Endodermal cell (in vitro differentiated cells): ENCODE results near the gene JARID2. TPM values are rescaled to one million over a fixed set of nuclear protein-coding genes. Genes with fewer than 3 reads are reported as not detected.
"Not testable (repeated sequence)": the region's sequence is repeated elsewhere in the genome, so short reads cannot be mapped to it uniquely, and the experiment has no call there.

Source experiments
- DNase-seq: peaks from one replicate; pipeline ENCODE4 v3.0.0-alpha.2; 2017
- H3K27ac ChIP-seq: 2 replicates; pipeline ENCODE4 v1.5.1; 2013; ENCODE audit warnings: mild to moderate bottlenecking, low read depth, low read length, moderate library complexity
- H3K27me3 ChIP-seq: 2 replicates; pipeline ENCODE4 v1.6.1; 2013; ENCODE audit warnings: mild to moderate bottlenecking, low read length, moderate library complexity; ENCODE audit not compliant: insufficient read depth, control insufficient read depth, poor library complexity, severe bottlenecking
- H3K36me3 ChIP-seq: 2 replicates; pipeline ENCODE4 v1.7.0; 2013; ENCODE audit warnings: mild to moderate bottlenecking, low read length, moderate library complexity; ENCODE audit not compliant: control insufficient read depth, insufficient read depth
- H3K4me1 ChIP-seq: one replicate; pipeline ENCODE4 v1.7.0; 2013; ENCODE audit warnings: low read length; ENCODE audit not compliant: control insufficient read depth, insufficient read depth
- H3K4me3 ChIP-seq: 2 replicates; pipeline ENCODE4 v1.5.1; 2013; ENCODE audit warnings: mild to moderate bottlenecking, low read length, moderate library complexity
- H3K9ac ChIP-seq: 2 replicates; pipeline ENCODE4 v1.6.1; 2013; ENCODE audit warnings: mild to moderate bottlenecking, low read length, moderate library complexity; ENCODE audit not compliant: poor library complexity, severe bottlenecking; ENCODE audit errors: extremely low read depth
- H3K9me3 ChIP-seq: 2 replicates; pipeline ENCODE4 v1.6.1; 2013; ENCODE audit warnings: mild to moderate bottlenecking, low read length, moderate library complexity; ENCODE audit not compliant: control insufficient read depth
- H3K27ac Mint-ChIP-seq: 2 replicates; pipeline ENCODE4 v1.8.0; 2020; ENCODE audit warnings: mixed read lengths
- H3K27me3 Mint-ChIP-seq: 2 replicates; pipeline ENCODE4 v1.8.0; 2021; ENCODE audit warnings: mild to moderate bottlenecking, mixed read lengths; ENCODE audit not compliant: insufficient read depth
- H3K36me3 Mint-ChIP-seq: 2 replicates; pipeline ENCODE4 v1.8.0; 2020; ENCODE audit warnings: low read depth, mixed read lengths
- H3K4me1 Mint-ChIP-seq: 2 replicates; pipeline ENCODE4 v1.8.0; 2020; ENCODE audit warnings: mixed read lengths
- H3K4me3 Mint-ChIP-seq: 2 replicates; pipeline ENCODE4 v1.8.0; 2020; ENCODE audit warnings: mild to moderate bottlenecking, moderate library complexity, mixed read lengths
- H3K9me3 Mint-ChIP-seq: 2 replicates; pipeline ENCODE4 v1.8.0; 2020; ENCODE audit warnings: mild to moderate bottlenecking, mixed read lengths
- CTCF ChIP-seq: fragments of 200-600 bp; sonication (generic); conservative IDR thresholded peaks from 2 replicates; pipeline ENCODE4 v1.5.0; 2021; ENCODE audit warnings: antibody characterized with exemption, mild to moderate bottlenecking
- WGBS, 2 experiments: methylation state at CpG; one replicate each; pipeline versions ENCODE4 v1.1.5 to v1.1.7; 2013; ENCODE audit warnings: missing lambda C conversion rate in 2 of 2, mixed read lengths in 1 of 2; ENCODE audit not compliant: insufficient coverage in 1 of 2, insufficient read length in 1 of 2; 5-methylcytosine and 5-hydroxymethylcytosine counted together
- total RNA-seq, 2 donors: library from RNA; stranded (reverse); fragmentation: NEBNext Ultra II Directional in 1 of 2; extraction: Animal tissue kit (Norgen Biotek cat#: 25700) in 1 of 2; gene quantifications; 2 replicates in 1 of 2; 3 replicates in 1 of 2; pipeline ENCODE4 v1.2.1, GENCODE V29; 2021

Gene JARID2
- total RNA-seq, 2 donors from 2014 or later, result 42.5 to 77.0 TPM

- no peaks in the 10 kb centered on the region for H3K27me3 Mint-ChIP-seq
- H3K9me3 Mint-ChIP-seq, result no peaks in the 10 kb centered on the region
- Histone ChIP-seq H3K27ac (no peak overlapping the region), H3K4me1 (no peaks in the 10 kb centered on the region), H3K9ac (no peak overlapping the region), H3K9me3 (no peaks in the 10 kb centered on the region), H3K27me3 (no peaks in the 10 kb centered on the region), H3K36me3 (peaks cover 19% of the 10 kb centered on the region), H3K4me3 (no peak overlapping the region)
- peaks cover 19% of the 10 kb centered on the region for H3K4me1 Mint-ChIP-seq
- no peak for TF ChIP-seq CTCF
- DNase-seq, result no peak
- H3K27ac Mint-ChIP-seq, result no peak overlapping the region
- H3K36me3 Mint-ChIP-seq, result peaks cover 25% of the 10 kb centered on the region
- WGBS, 2 experiments, result 93 to 95% methylated on average over 3 to 8 of the region's 8 CpGs
- no peak overlapping the region for H3K4me3 Mint-ChIP-seq
Observed at GRCh38 chr6:15288856-15289255, 43.0 kb downstream of the JARID2 start.

GRCh38 chr6:15289456-15289855, 43.6 kb downstream of the JARID2 start:
- not testable (repeated sequence) for H3K27ac Mint-ChIP-seq, H3K27ac ChIP-seq, H3K4me3 Mint-ChIP-seq, H3K9me3 ChIP-seq, H3K27me3 Mint-ChIP-seq, DNase-seq, H3K4me1 ChIP-seq, H3K9ac ChIP-seq, H3K9me3 Mint-ChIP-seq, H3K4me3 ChIP-seq, H3K27me3 ChIP-seq
- H3K36me3 ChIP-seq, result peaks cover 19% of the 10 kb centered on the region
- Mint-ChIP-seq H3K4me1 (peaks cover 19% of the 10 kb centered on the region), H3K36me3 (peaks cover 25% of the 10 kb centered on the region)
- 96 to 100% methylated on average over 4 to 7 of the region's 7 CpGs for WGBS, 2 experiments

GRCh38 chr6:15290067-15290680, 44.3 kb downstream of the JARID2 start:
- Mint-ChIP-seq H3K4me3 (no peak overlapping the region), H3K4me1 (peaks cover 17% of the 10 kb centered on the region)
- 100% methylated on average over 1 to 2 of the region's 2 CpGs for WGBS, 2 experiments

More at GRCh38 chr6:15290067-15290680, 44.3 kb downstream of the JARID2 start:
- Histone ChIP-seq H3K27me3 (no peaks in the 10 kb centered on the region), H3K9ac (no peak overlapping the region), H3K36me3 (peaks cover 19% of the 10 kb centered on the region), H3K27ac (no peak overlapping the region), H3K4me3 (no peak overlapping the region), H3K4me1 (no peaks in the 10 kb centered on the region), H3K9me3 (no peaks in the 10 kb centered on the region)
- H3K27me3 Mint-ChIP-seq, result no peaks in the 10 kb centered on the region
- no peak for DNase-seq
- no peak overlapping the region for H3K27ac Mint-ChIP-seq
- H3K9me3 Mint-ChIP-seq, result no peaks in the 10 kb centered on the region
- TF ChIP-seq CTCF, result no peak
- peaks cover 25% of the 10 kb centered on the region for H3K36me3 Mint-ChIP-seq
